ENCODE measurements around the gene DUSP15. TPM values are rescaled to one million over a fixed set of nuclear protein-coding genes. Genes with fewer than 3 reads are reported as not detected.

The DUSP15 gene
- total RNA-seq, 5 donors from 2014 or later (not counting 1 experiment from before 2014, with no cell fraction given): not detected

- Histone ChIP-seq H3K36me3 (ENCODE audit: control insufficient read depth in 2 of 2, extremely low read depth in 1 of 2, insufficient read depth in 1 of 2, low read length in 1 of 2) (no peaks in the 10 kb centered on the region), H3K4me1 (ENCODE audit: control insufficient read depth in 1 of 2, extremely low read depth in 1 of 2, insufficient read depth in 2 of 2, low read length in 2 of 2) (no peaks in the 10 kb centered on the region), H3K9me3 (no peaks in the 10 kb centered on the region), H3K27me3 (replicated peaks in 1 of 2; ENCODE audit: control insufficient read depth in 2 of 2, extremely low read depth in 1 of 2, insufficient read depth in 2 of 2, low read length in 1 of 2) (peaks cover 0 to 19% of the 10 kb centered on the region in 2 experiments), H3K27ac (ENCODE audit: low read length) (no peak overlapping the region), H3K4me3 (ENCODE audit: control insufficient read depth in 1 of 2, extremely low read depth in 1 of 2, low read length in 1 of 2) (no peak overlapping the region)
- Mint-ChIP-seq H3K4me3 (no peak overlapping the region), H3K9me3 (no peaks in the 10 kb centered on the region), H3K4me1 (no peaks in the 10 kb centered on the region), H3K27ac (peak overlapping the region in 1 of 2 donors; percentile 42), H3K27me3 (peaks cover 0 to 6% of the 10 kb centered on the region in 2 donors), H3K36me3 (no peaks in the 10 kb centered on the region)
- CTCF ChIA-PET: no interaction called here
- POLR2A ChIA-PET: interaction anchor here in 1 of 2 donors (0.6 kb wide), 1 partner anchor 36 kb away, joined by 6 read pairs; no protein-coding TSS in a partner anchor
- no peak for DNase-seq
- ATAC-seq (replicated peaks in 1 of 4): no peak
- WGBS (ENCODE audit: insufficient coverage): 97% methylated on average over 4 of the region's 11 CpGs
Measured at GRCh38 chr20:31908424-31908823, 38.1 kb upstream of the DUSP15 start.

DNA sequence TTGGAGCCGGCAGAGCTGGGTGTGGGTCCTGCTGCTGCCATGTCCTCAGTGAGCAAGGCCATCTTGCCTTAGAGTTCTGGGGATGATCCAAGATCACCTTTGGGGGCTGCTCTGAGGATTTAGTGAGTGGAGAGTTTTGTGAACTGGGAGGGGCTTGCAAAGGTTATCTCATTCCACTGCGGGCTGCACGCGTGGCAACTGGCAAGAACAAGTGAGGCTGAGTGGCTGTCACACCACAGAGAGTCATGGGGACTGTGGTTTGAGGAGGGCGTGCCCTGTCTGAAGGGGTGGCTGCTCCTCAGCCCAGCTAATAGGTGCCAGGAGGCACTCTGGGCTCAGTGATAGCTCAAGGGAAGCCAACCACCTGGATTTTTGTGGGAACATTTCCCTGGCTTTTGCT, 37.7 kb upstream of the DUSP15 start:
- ATAC-seq (replicated peaks in 1 of 4) (no peak), DNase-seq (no peak)
- Mint-ChIP-seq H3K36me3 (no peaks in the 10 kb centered on the region), H3K9me3 (no peaks in the 10 kb centered on the region), H3K4me1 (no peaks in the 10 kb centered on the region), H3K27me3 (peaks cover 0 to 6% of the 10 kb centered on the region in 2 donors), H3K4me3 (no peak overlapping the region), H3K27ac (no peak overlapping the region)
- 57% methylated on average over 5 of the region's 5 CpGs for WGBS (ENCODE audit: insufficient coverage)
- ChIA-PET CTCF (no interaction called here), POLR2A (no interaction called here)
- Histone ChIP-seq H3K9me3 (no peaks in the 10 kb centered on the region), H3K36me3 (ENCODE audit: control insufficient read depth in 2 of 2, extremely low read depth in 1 of 2, insufficient read depth in 1 of 2, low read length in 1 of 2) (no peaks in the 10 kb centered on the region), H3K27me3 (replicated peaks in 1 of 2; ENCODE audit: control insufficient read depth in 2 of 2, extremely low read depth in 1 of 2, insufficient read depth in 2 of 2, low read length in 1 of 2) (peaks cover 0 to 19% of the 10 kb centered on the region in 2 experiments), H3K4me1 (ENCODE audit: control insufficient read depth in 1 of 2, extremely low read depth in 1 of 2, insufficient read depth in 2 of 2, low read length in 2 of 2) (no peaks in the 10 kb centered on the region), H3K27ac (ENCODE audit: low read length) (no peak overlapping the region), H3K4me3 (ENCODE audit: control insufficient read depth in 1 of 2, extremely low read depth in 1 of 2, low read length in 1 of 2) (no peak overlapping the region)

- DNase-seq (no peak), ATAC-seq (replicated peaks in 1 of 4) (no peak)
- Mint-ChIP-seq H3K36me3 (no peaks in the 10 kb centered on the region), H3K27ac (no peak overlapping the region), H3K4me3 (no peak overlapping the region), H3K27me3 (peaks cover 0 to 6% of the 10 kb centered on the region in 2 donors), H3K4me1 (no peaks in the 10 kb centered on the region), H3K9me3 (no peaks in the 10 kb centered on the region)
- no peaks in the 10 kb centered on the region for H3K36me3 ChIP-seq (ENCODE audit: control insufficient read depth in 2 of 2, extremely low read depth in 1 of 2, insufficient read depth in 1 of 2, low read length in 1 of 2)
- no peaks in the 10 kb centered on the region for H3K4me1 ChIP-seq (ENCODE audit: control insufficient read depth in 1 of 2, extremely low read depth in 1 of 2, insufficient read depth in 2 of 2, low read length in 2 of 2)
- H3K27ac ChIP-seq (ENCODE audit: low read length): no peak overlapping the region
- CTCF ChIA-PET: no interaction called here
- H3K9me3 ChIP-seq: no peaks in the 10 kb centered on the region
- no CpG with 5 or more reads among the region's 5 CpGs for WGBS (ENCODE audit: insufficient coverage)
- no peak overlapping the region for H3K4me3 ChIP-seq (ENCODE audit: control insufficient read depth in 1 of 2, extremely low read depth in 1 of 2, low read length in 1 of 2)
- peaks cover 0 to 17% of the 10 kb centered on the region in 2 experiments for H3K27me3 ChIP-seq (replicated peaks in 1 of 2; ENCODE audit: control insufficient read depth in 2 of 2, extremely low read depth in 1 of 2, insufficient read depth in 2 of 2, low read length in 1 of 2)
- POLR2A ChIA-PET: no interaction called here
Measured at GRCh38 chr20:31907046-31907445, 36.7 kb upstream of the DUSP15 start.

GRCh38 chr20:31906001-31906400, 35.7 kb upstream of the DUSP15 start:
- DNase-seq: no peak
- 100% methylated on average over 4 of the region's 5 CpGs for WGBS (ENCODE audit: insufficient coverage)
- H3K9me3 Mint-ChIP-seq: no peaks in the 10 kb centered on the region

DNA sequence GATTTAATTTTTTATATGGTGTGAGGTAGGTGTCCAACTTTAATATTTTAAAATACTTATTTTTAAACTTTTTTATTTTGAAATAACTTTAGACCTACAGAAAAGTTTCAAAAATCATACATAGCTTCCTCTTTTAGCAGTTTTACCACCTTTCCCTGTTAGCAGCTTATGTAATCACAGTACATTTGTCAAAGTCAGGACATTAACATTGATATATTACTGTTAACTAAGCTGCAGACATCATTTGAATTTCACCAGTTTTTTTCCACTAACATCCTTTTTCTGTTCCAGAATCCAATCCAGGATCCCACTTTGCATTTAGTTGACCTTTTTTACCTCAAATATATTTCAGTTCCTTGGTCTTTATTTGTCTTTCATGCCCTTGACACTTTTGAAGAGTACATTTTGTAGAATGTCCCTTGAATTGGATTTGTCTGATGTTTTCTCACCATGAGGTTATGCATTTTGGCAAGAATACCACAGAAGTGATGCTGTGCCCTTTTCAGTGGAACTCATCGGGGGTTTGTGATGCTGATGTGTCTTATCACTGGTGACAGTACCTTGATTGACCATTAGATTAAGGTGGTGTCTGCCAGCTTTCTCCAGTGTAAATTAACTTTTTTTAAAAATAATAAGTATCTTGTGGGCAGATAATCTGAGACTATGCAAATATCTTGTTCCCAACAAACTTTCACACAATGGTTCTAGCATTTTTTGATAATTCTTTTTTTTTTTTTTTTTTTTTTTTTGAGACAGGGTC, 33.5 kb upstream of the DUSP15 start:
- no peak for ATAC-seq (replicated peaks in 1 of 4)
- no peaks in the 10 kb centered on the region for H3K9me3 Mint-ChIP-seq
- no peaks in the 10 kb centered on the region for H3K9me3 ChIP-seq
- no peak overlapping the region for H3K4me3 Mint-ChIP-seq
- H3K4me1 ChIP-seq (ENCODE audit: control insufficient read depth in 1 of 2, extremely low read depth in 1 of 2, insufficient read depth in 2 of 2, low read length in 2 of 2): no peaks in the 10 kb centered on the region
- no peak overlapping the region for H3K4me3 ChIP-seq (ENCODE audit: control insufficient read depth in 1 of 2, extremely low read depth in 1 of 2, low read length in 1 of 2)
- H3K36me3 Mint-ChIP-seq: no peaks in the 10 kb centered on the region
- peaks cover 8 to 14% of the 10 kb centered on the region in 2 donors for H3K27me3 Mint-ChIP-seq
- WGBS (ENCODE audit: insufficient coverage): 40% methylated on average over 1 of the region's 1 CpG
- H3K36me3 ChIP-seq (ENCODE audit: control insufficient read depth in 2 of 2, extremely low read depth in 1 of 2, insufficient read depth in 1 of 2, low read length in 1 of 2): no peaks in the 10 kb centered on the region
- ChIA-PET POLR2A (interaction anchor here in 1 of 2 donors (0.5 kb wide), 1 partner anchor 145 kb away, joined by 7 read pairs; no protein-coding TSS in a partner anchor), CTCF (no interaction called here)
- H3K27ac Mint-ChIP-seq: no peak overlapping the region
- peaks cover 0 to 25% of the 10 kb centered on the region in 2 experiments for H3K27me3 ChIP-seq (replicated peaks in 1 of 2; ENCODE audit: control insufficient read depth in 2 of 2, extremely low read depth in 1 of 2, insufficient read depth in 2 of 2, low read length in 1 of 2)
- H3K27ac ChIP-seq (ENCODE audit: low read length): no peak overlapping the region
- no peaks in the 10 kb centered on the region for H3K4me1 Mint-ChIP-seq
- no peak for DNase-seq

More at GRCh38 chr20:31906001-31906400, 35.7 kb upstream of the DUSP15 start:
- Histone ChIP-seq H3K27me3 (replicated peaks in 1 of 2; ENCODE audit: control insufficient read depth in 2 of 2, extremely low read depth in 1 of 2, insufficient read depth in 2 of 2, low read length in 1 of 2) (peaks cover 0 to 20% of the 10 kb centered on the region in 2 experiments), H3K27ac (ENCODE audit: low read length) (no peak overlapping the region), H3K4me1 (ENCODE audit: control insufficient read depth in 1 of 2, extremely low read depth in 1 of 2, insufficient read depth in 2 of 2, low read length in 2 of 2) (no peaks in the 10 kb centered on the region), H3K4me3 (ENCODE audit: control insufficient read depth in 1 of 2, extremely low read depth in 1 of 2, low read length in 1 of 2) (no peak overlapping the region), H3K9me3 (no peaks in the 10 kb centered on the region), H3K36me3 (ENCODE audit: control insufficient read depth in 2 of 2, extremely low read depth in 1 of 2, insufficient read depth in 1 of 2, low read length in 1 of 2) (no peaks in the 10 kb centered on the region)
- Mint-ChIP-seq H3K27me3 (peaks cover 0 to 6% of the 10 kb centered on the region in 2 donors), H3K4me1 (no peaks in the 10 kb centered on the region), H3K27ac (no peak overlapping the region), H3K36me3 (no peaks in the 10 kb centered on the region), H3K4me3 (no peak overlapping the region)
- ChIA-PET POLR2A (no interaction called here), CTCF (interaction anchor here in 1 of 2 donors (0.6 kb wide), 1 partner anchor 766 kb away, joined by 3 read pairs; no protein-coding TSS in a partner anchor)
- ATAC-seq (replicated peaks in 1 of 4): no peak

DNA sequence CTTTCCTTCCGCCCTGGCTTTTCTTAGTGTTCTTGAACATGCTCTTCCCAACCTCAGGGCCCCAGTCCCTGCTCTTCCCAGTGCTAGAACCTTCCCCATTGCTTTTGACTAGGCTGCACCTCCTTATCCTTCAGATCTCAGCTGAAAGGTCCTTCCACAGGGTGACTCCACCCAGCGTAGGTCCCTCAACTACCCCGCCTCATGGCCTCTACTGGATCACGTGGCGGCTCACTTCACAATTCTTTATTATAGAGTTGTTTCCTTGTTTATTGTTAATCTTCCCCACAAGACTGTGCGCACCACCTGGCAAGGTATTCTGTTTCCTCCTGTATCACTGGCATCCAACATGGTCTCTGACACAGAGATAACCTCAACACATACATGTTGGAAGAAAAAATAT, 31.3 kb upstream of the DUSP15 start:
- Mint-ChIP-seq H3K4me1 (no peaks in the 10 kb centered on the region), H3K27me3 (peaks cover 23 to 25% of the 10 kb centered on the region in 2 donors), H3K27ac (no peak overlapping the region), H3K4me3 (no peak overlapping the region), H3K36me3 (no peaks in the 10 kb centered on the region), H3K9me3 (no peaks in the 10 kb centered on the region)
- POLR2A ChIA-PET: no interaction called here
- no peak overlapping the region for H3K4me3 ChIP-seq (ENCODE audit: control insufficient read depth in 1 of 2, extremely low read depth in 1 of 2, low read length in 1 of 2)
- 69% methylated on average over 1 of the region's 6 CpGs for WGBS (ENCODE audit: insufficient coverage)
- no peaks in the 10 kb centered on the region for H3K36me3 ChIP-seq (ENCODE audit: control insufficient read depth in 2 of 2, extremely low read depth in 1 of 2, insufficient read depth in 1 of 2, low read length in 1 of 2)
- ATAC-seq (replicated peaks in 1 of 4) (no peak), DNase-seq (no peak)
- CTCF ChIA-PET: no interaction called here
- no peaks in the 10 kb centered on the region for H3K4me1 ChIP-seq (ENCODE audit: control insufficient read depth in 1 of 2, extremely low read depth in 1 of 2, insufficient read depth in 2 of 2, low read length in 2 of 2)
- no peak overlapping the region for H3K27ac ChIP-seq (ENCODE audit: low read length)
- no peaks in the 10 kb centered on the region for H3K9me3 ChIP-seq
- H3K27me3 ChIP-seq (replicated peaks in 1 of 2; ENCODE audit: control insufficient read depth in 2 of 2, extremely low read depth in 1 of 2, insufficient read depth in 2 of 2, low read length in 1 of 2): peaks cover 0 to 19% of the 10 kb centered on the region in 2 experiments
